Measurements from ENCODE around the gene CHRNA5.
"Not testable (repeated sequence)": the region's sequence is repeated elsewhere in the genome, so short reads cannot be mapped to it uniquely, and the experiment has no call there.

The CHRNA5 gene

GRCh38 chr15:78564743-78565096 lies 600 bp upstream of the CHRNA5 start:
- DNase-seq (ENCODE audit: extremely low read depth in 1 of 2, low read depth in 1 of 2), result no peak

GRCh38 chr15:78565951-78566774 lies 843 bp downstream of the CHRNA5 start:
- DNase-seq (ENCODE audit: extremely low read depth in 1 of 2, low read depth in 1 of 2), result no peak

- no peak for DNase-seq (ENCODE audit: extremely low read depth in 1 of 2, low read depth in 1 of 2)
Measured at GRCh38 chr15:78567531-78567930, 2.2 kb downstream of the CHRNA5 start.

GRCh38 chr15:78570710-78571109 lies 5.4 kb downstream of the CHRNA5 start:
- DNase-seq (ENCODE audit: extremely low read depth in 1 of 2, low read depth in 1 of 2), result no peak

GRCh38 chr15:78571382-78571781 lies 6.1 kb downstream of the CHRNA5 start:
- no peak for DNase-seq (ENCODE audit: extremely low read depth in 1 of 2, low read depth in 1 of 2)

- DNase-seq (ENCODE audit: extremely low read depth in 1 of 2, low read depth in 1 of 2), result no peak
Measured at GRCh38 chr15:78573416-78573815, 8.1 kb downstream of the CHRNA5 start.

- no peak for DNase-seq (ENCODE audit: extremely low read depth in 1 of 2, low read depth in 1 of 2)
Measured at GRCh38 chr15:78574944-78575343, 9.6 kb downstream of the CHRNA5 start.

- DNase-seq (ENCODE audit: extremely low read depth in 1 of 2, low read depth in 1 of 2), result no peak
Measured at GRCh38 chr15:78597583-78597982, 32.3 kb downstream of the CHRNA5 start.

- no peak for DNase-seq (ENCODE audit: extremely low read depth in 1 of 2, low read depth in 1 of 2)
Measured at GRCh38 chr15:78598348-78598747, 33.0 kb downstream of the CHRNA5 start.

GRCh38 chr15:78599189-78599588 lies 33.9 kb downstream of the CHRNA5 start:
- no peak for DNase-seq (ENCODE audit: extremely low read depth in 1 of 2, low read depth in 1 of 2)

- DNase-seq (ENCODE audit: extremely low read depth in 1 of 2, low read depth in 1 of 2), result no peak
Measured at GRCh38 chr15:78603467-78603866, 38.1 kb downstream of the CHRNA5 start.

GRCh38 chr15:78604420-78604819 lies 39.1 kb downstream of the CHRNA5 start:
- no peak for DNase-seq (ENCODE audit: extremely low read depth in 1 of 2, low read depth in 1 of 2)

GRCh38 chr15:78605201-78605600 lies 39.9 kb downstream of the CHRNA5 start:
- no peak for DNase-seq (ENCODE audit: extremely low read depth in 1 of 2, low read depth in 1 of 2)

- no peak for DNase-seq (ENCODE audit: extremely low read depth in 1 of 2, low read depth in 1 of 2)
Measured at GRCh38 chr15:78605680-78606079, 40.4 kb downstream of the CHRNA5 start.

- not testable (repeated sequence) for DNase-seq (ENCODE audit: extremely low read depth in 1 of 2, low read depth in 1 of 2)
Measured at GRCh38 chr15:78609551-78609950, 44.2 kb downstream of the CHRNA5 start.

- no peak for DNase-seq (ENCODE audit: extremely low read depth in 1 of 2, low read depth in 1 of 2)
Measured at GRCh38 chr15:78614021-78614420, 48.7 kb downstream of the CHRNA5 start.

- no peak for DNase-seq (ENCODE audit: extremely low read depth in 1 of 2, low read depth in 1 of 2)
Measured at GRCh38 chr15:78615151-78615589, 49.9 kb downstream of the CHRNA5 start.

GRCh38 chr15:78616506-78616905 lies 51.2 kb downstream of the CHRNA5 start:
- DNase-seq (ENCODE audit: extremely low read depth in 1 of 2, low read depth in 1 of 2), result no peak

GRCh38 chr15:78617076-78617475 lies 51.8 kb downstream of the CHRNA5 start:
- DNase-seq (ENCODE audit: extremely low read depth in 1 of 2, low read depth in 1 of 2), result no peak

GRCh38 chr15:78617516-78617915 lies 52.2 kb downstream of the CHRNA5 start:
- DNase-seq (ENCODE audit: extremely low read depth in 1 of 2, low read depth in 1 of 2), result no peak

- no peak for DNase-seq (ENCODE audit: extremely low read depth in 1 of 2, low read depth in 1 of 2)
Measured at GRCh38 chr15:78618064-78618463, 52.7 kb downstream of the CHRNA5 start.

- peak; percentile 50 to 70 for DNase-seq (ENCODE audit: extremely low read depth in 1 of 2, low read depth in 1 of 2)
Measured at GRCh38 chr15:78618490-78618934, 53.2 kb downstream of the CHRNA5 start.
